OCI-LY3 (cell line): ENCODE data around the gene LARGE1.

Experiments
- EZH2phosphoT487 ChIP-seq: fragments of 200-600 bp; shearing (Covaris generic); IDR thresholded peaks from 2 replicates; pipeline ENCODE4 v1.6.1; 2018; ENCODE audit warnings: antibody characterized with exemption, mixed run types, low read depth
- TF ChIP-seq, protein P1 (sequence below): fragments of 200-600, 300-600 bp; sonication (generic); IDR thresholded peaks from 2 replicates; pipeline ENCODE4 v1.5.1; 2014; ENCODE audit warnings: antibody characterized with exemption, low read length, low read depth

DNA sequence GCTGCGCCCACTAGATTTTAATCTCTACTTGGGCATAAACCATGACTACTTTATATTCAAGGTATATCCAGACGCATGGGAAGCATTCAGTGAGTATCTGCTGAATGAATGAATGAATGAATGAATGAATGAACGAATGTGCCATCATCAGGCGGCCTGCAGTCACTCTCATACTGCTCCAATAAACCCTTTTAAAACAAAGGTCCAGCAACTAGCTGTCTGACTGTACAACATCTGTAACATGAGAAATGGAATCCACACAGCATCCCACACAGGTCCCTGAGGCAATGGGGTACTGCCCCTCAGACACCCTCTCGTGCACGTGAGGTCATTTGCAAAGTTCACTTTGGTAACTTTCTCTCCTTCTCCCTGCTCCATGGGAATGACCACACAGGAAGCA lies 147.5 kb downstream of the LARGE1 start:
- TF ChIP-seq, protein P1, sequence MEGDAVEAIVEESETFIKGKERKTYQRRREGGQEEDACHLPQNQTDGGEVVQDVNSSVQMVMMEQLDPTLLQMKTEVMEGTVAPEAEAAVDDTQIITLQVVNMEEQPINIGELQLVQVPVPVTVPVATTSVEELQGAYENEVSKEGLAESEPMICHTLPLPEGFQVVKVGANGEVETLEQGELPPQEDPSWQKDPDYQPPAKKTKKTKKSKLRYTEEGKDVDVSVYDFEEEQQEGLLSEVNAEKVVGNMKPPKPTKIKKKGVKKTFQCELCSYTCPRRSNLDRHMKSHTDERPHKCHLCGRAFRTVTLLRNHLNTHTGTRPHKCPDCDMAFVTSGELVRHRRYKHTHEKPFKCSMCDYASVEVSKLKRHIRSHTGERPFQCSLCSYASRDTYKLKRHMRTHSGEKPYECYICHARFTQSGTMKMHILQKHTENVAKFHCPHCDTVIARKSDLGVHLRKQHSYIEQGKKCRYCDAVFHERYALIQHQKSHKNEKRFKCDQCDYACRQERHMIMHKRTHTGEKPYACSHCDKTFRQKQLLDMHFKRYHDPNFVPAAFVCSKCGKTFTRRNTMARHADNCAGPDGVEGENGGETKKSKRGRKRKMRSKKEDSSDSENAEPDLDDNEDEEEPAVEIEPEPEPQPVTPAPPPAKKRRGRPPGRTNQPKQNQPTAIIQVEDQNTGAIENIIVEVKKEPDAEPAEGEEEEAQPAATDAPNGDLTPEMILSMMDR = no peak
- TF ChIP-seq EZH2phosphoT487 = no peak
